ENCODE results near the gene CLDND1. TPM values are rescaled to one million over a fixed set of nuclear protein-coding genes. Genes with fewer than 3 reads are reported as not detected.

The CLDND1 gene
- total and polyA plus RNA-seq, 2 donors (not counting 1 experiment from before 2014, with no cell fraction given), result 69.4 to 134 TPM

DNA sequence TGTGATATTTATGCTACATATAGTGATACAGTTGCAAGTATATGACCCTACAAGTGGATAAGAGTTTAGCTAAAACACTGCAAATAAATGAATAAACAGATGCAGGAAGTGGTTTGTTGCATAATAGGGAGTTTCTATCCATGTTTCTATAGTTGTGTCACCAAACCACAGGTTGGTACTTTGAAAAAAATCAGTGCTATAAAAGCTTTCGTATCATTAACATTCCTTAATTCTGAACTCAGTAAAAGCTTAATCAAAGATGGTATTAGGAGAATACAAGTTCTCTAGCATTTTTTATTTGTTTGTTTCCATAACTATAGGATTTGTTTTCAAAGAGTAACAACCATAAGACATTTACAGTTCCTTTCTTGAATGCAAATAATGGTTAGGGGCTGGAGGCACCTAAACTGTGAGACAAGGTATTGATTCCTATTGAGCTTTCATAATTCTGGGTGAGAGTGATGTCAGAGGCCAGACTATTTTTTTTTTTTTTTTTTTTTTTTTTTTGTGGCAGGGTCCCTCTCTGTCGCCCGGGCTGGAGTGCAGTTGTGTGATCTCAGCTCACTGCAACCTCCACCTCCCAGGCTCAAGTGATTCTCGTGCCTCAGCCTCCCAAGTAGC, 41.1 kb upstream of the CLDND1 start:
- peaks cover 3 to 22% of the 10 kb centered on the region in 2 donors for H3K4me1 ChIP-seq (ENCODE audit: control insufficient read depth in 2 of 2, insufficient read depth in 2 of 2, low read length in 2 of 2)
- 96% methylated on average over 2 of the region's 4 CpGs for WGBS (ENCODE audit: insufficient coverage)
- H3K27ac ChIP-seq (ENCODE audit: low read length in 2 of 2), result peak overlapping the region; percentile 31 to 44
- H3K4me3 ChIP-seq (ENCODE audit: control extremely low read depth in 1 of 5, extremely low read depth in 1 of 5, insufficient read depth in 1 of 5, low read depth in 2 of 5, low read length in 4 of 5), result no peak overlapping the region
- ATAC-seq (ENCODE audit: low read depth) (peak; percentile 51), DNase-seq (peak; percentile 49)
- no peaks in the 10 kb centered on the region for H4K20me1 ChIP-seq (ENCODE audit: control insufficient read depth, insufficient read depth, low read length, poor library complexity, severe bottlenecking)
- H3K79me2 ChIP-seq (ENCODE audit: control insufficient read depth, insufficient read depth, low read length), result no peaks in the 10 kb centered on the region
- no peaks in the 10 kb centered on the region for H3K36me3 ChIP-seq (replicated peaks in 1 of 2; ENCODE audit: control extremely low read depth in 1 of 2, control insufficient read depth in 1 of 2, extremely low read depth in 1 of 2, insufficient read depth in 2 of 2, low read length in 1 of 2)
- intact Hi-C loops (cut with micrococcal nuclease), result no loop called here
- peak overlapping the region; percentile 26 for H2AFZ ChIP-seq (ENCODE audit: insufficient read depth, low read depth, low read length, poor library complexity, severe bottlenecking)
- H3K9ac ChIP-seq (ENCODE audit: low read length), result no peak overlapping the region
- peaks cover 22% of the 10 kb centered on the region for H3K4me1 Mint-ChIP-seq
- ChIA-PET POLR2A (interaction anchor here (1.0 kb wide), 2 partner anchors 25 to 41 kb away, joined by 3 read pairs; partner anchors contain the start of gene CLDND1), CTCF (interaction anchor here (1.1 kb wide), 2 partner anchors 9 to 542 kb away, joined by 3 to 4 read pairs; no protein-coding TSS in a partner anchor)
- TF ChIP-seq EZH2 (IDR thresholded peaks at IDR 0.05; ENCODE audit: borderline replicate concordance, insufficient read depth, low read depth, low read length, poor library complexity, severe bottlenecking), result no peak
- TF ChIP-seq, protein P1, sequence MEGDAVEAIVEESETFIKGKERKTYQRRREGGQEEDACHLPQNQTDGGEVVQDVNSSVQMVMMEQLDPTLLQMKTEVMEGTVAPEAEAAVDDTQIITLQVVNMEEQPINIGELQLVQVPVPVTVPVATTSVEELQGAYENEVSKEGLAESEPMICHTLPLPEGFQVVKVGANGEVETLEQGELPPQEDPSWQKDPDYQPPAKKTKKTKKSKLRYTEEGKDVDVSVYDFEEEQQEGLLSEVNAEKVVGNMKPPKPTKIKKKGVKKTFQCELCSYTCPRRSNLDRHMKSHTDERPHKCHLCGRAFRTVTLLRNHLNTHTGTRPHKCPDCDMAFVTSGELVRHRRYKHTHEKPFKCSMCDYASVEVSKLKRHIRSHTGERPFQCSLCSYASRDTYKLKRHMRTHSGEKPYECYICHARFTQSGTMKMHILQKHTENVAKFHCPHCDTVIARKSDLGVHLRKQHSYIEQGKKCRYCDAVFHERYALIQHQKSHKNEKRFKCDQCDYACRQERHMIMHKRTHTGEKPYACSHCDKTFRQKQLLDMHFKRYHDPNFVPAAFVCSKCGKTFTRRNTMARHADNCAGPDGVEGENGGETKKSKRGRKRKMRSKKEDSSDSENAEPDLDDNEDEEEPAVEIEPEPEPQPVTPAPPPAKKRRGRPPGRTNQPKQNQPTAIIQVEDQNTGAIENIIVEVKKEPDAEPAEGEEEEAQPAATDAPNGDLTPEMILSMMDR (IDR thresholded peaks at IDR 0.05), result no peak
- no peaks in the 10 kb centered on the region for H3K9me3 Mint-ChIP-seq (ENCODE audit: insufficient read depth)
- H3K27me3 Mint-ChIP-seq, result no peaks in the 10 kb centered on the region
- no peaks in the 10 kb centered on the region for H3K27me3 ChIP-seq (replicated peaks in 1 of 4; ENCODE audit: control extremely low read depth in 1 of 4, control insufficient read depth in 3 of 4, insufficient read depth in 4 of 4, low read length in 3 of 4)
- H3K4me3 Mint-ChIP-seq, result peak overlapping the region; percentile 39
- H3K9me3 ChIP-seq (ENCODE audit: control extremely low read depth in 1 of 3, control insufficient read depth in 2 of 3, insufficient read depth in 1 of 3, low read length in 2 of 3), result no peaks in the 10 kb centered on the region
- peak overlapping the region; percentile 38 for H3K4me2 ChIP-seq (replicated peaks; ENCODE audit: low read depth, low read length, poor library complexity, severe bottlenecking)
- peak overlapping the region; percentile 56 for H3K27ac Mint-ChIP-seq

DNA sequence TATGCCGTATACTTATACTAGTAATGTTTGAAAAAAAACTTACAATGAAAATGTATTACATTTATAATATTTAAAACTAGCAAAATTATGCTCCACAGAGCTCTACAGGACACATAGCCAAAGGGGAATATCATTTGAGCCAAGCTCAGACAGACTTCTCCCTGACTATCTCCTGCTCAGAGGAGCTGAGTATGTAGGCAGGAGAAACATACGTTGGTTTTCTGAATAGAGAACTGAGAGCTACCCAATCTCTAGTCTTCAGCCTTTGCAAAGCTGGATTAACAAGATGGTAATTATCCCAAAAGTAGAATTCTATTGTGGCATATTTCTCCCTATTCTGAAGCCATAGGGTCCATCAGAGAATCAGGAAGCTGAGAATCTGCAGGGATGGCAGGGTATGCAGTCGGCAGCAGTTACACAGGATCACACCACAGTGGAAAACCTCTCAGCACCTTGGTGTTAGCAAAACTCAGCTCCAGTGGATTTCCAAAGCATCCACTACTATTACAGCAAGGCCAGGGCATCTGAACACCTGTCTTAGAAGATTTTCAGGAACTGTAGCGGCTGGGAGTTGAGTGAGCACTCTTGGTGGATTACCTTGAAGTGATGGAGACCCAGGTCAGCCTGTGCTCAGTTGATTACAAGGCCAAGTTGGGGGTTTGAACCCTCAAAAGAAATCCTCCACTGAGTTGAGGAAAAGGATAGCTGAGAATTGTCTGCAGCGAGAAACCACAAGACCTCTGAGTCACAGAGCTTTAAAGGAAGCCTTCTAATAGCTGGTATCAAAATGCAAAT, 39.2 kb upstream of the CLDND1 start:
- Histone ChIP-seq H3K9me3 (ENCODE audit: control extremely low read depth in 1 of 3, control insufficient read depth in 2 of 3, insufficient read depth in 1 of 3, low read length in 2 of 3) (no peaks in the 10 kb centered on the region), H3K4me1 (ENCODE audit: control insufficient read depth in 2 of 2, insufficient read depth in 2 of 2, low read length in 2 of 2) (peaks cover 3 to 26% of the 10 kb centered on the region in 2 donors), H3K27ac (ENCODE audit: low read length in 2 of 2) (peak overlapping the region in 1 of 2 donors; percentile 19), H3K9ac (ENCODE audit: low read length) (no peak overlapping the region), H3K36me3 (replicated peaks in 1 of 2; ENCODE audit: control extremely low read depth in 1 of 2, control insufficient read depth in 1 of 2, extremely low read depth in 1 of 2, insufficient read depth in 2 of 2, low read length in 1 of 2) (no peaks in the 10 kb centered on the region), H3K27me3 (replicated peaks in 1 of 4; ENCODE audit: control extremely low read depth in 1 of 4, control insufficient read depth in 3 of 4, insufficient read depth in 4 of 4, low read length in 3 of 4) (no peaks in the 10 kb centered on the region), H2AFZ (ENCODE audit: insufficient read depth, low read depth, low read length, poor library complexity, severe bottlenecking) (no peak overlapping the region), H3K79me2 (ENCODE audit: control insufficient read depth, insufficient read depth, low read length) (no peaks in the 10 kb centered on the region), H3K4me2 (replicated peaks; ENCODE audit: low read depth, low read length, poor library complexity, severe bottlenecking) (no peak overlapping the region), H3K4me3 (ENCODE audit: control extremely low read depth in 1 of 5, extremely low read depth in 1 of 5, insufficient read depth in 1 of 5, low read depth in 2 of 5, low read length in 4 of 5) (no peak overlapping the region), H4K20me1 (ENCODE audit: control insufficient read depth, insufficient read depth, low read length, poor library complexity, severe bottlenecking) (no peaks in the 10 kb centered on the region)
- no peak for TF ChIP-seq EZH2 (IDR thresholded peaks at IDR 0.05; ENCODE audit: borderline replicate concordance, insufficient read depth, low read depth, low read length, poor library complexity, severe bottlenecking)
- TF ChIP-seq, protein P1 (IDR thresholded peaks at IDR 0.05), result no peak
- no peaks in the 10 kb centered on the region for H3K9me3 Mint-ChIP-seq (ENCODE audit: insufficient read depth)
- WGBS (ENCODE audit: insufficient coverage), result 83% methylated on average over 1 of the region's 5 CpGs
- peaks cover 27% of the 10 kb centered on the region for H3K4me1 Mint-ChIP-seq
- DNase-seq, result no peak
- H3K4me3 Mint-ChIP-seq, result no peak overlapping the region
- intact Hi-C loops (cut with micrococcal nuclease), result no loop called here
- no peak overlapping the region for H3K27ac Mint-ChIP-seq
- ATAC-seq (ENCODE audit: low read depth), result no peak
- ChIA-PET POLR2A (no interaction called here), CTCF (interaction anchor here (1.1 kb wide), 1 partner anchor 12 kb away, joined by 3 read pairs; no protein-coding TSS in a partner anchor)
- no peaks in the 10 kb centered on the region for H3K27me3 Mint-ChIP-seq

All from B cell (primary cell).